Measurements from ENCODE around the gene AATK.

AATK gene

GRCh38 chr17:81181811-81182185, 15.8 kb upstream of the AATK start:
- no peak for DNase-seq (ENCODE audit: low read depth in 4 of 4, low spot score in 1 of 4)

- no peak for DNase-seq (ENCODE audit: low read depth in 4 of 4, low spot score in 1 of 4)
Observed at GRCh38 chr17:81180836-81181810, 15.1 kb upstream of the AATK start.

GRCh38 chr17:81179861-81180260, 13.8 kb upstream of the AATK start:
- no peak for DNase-seq (ENCODE audit: low read depth in 4 of 4, low spot score in 1 of 4)

- DNase-seq (ENCODE audit: low read depth in 4 of 4, low spot score in 1 of 4), result no peak
Observed at GRCh38 chr17:81179220-81179619, 13.2 kb upstream of the AATK start.

GRCh38 chr17:81178136-81179091, 12.4 kb upstream of the AATK start:
- no peak for DNase-seq (ENCODE audit: low read depth in 4 of 4, low spot score in 1 of 4)

- DNase-seq (ENCODE audit: low read depth in 4 of 4, low spot score in 1 of 4), result no peak
Observed at GRCh38 chr17:81176666-81177065, 10.6 kb upstream of the AATK start.

GRCh38 chr17:81173762-81174155, 7.7 kb upstream of the AATK start:
- DNase-seq (ENCODE audit: low read depth in 4 of 4, low spot score in 1 of 4), result no peak

GRCh38 chr17:81173052-81173761, 7.2 kb upstream of the AATK start:
- no peak for DNase-seq (ENCODE audit: low read depth in 4 of 4, low spot score in 1 of 4)

GRCh38 chr17:81171941-81172340, 5.9 kb upstream of the AATK start:
- DNase-seq (ENCODE audit: low read depth in 4 of 4, low spot score in 1 of 4), result no peak

GRCh38 chr17:81170727-81171494, 4.9 kb upstream of the AATK start:
- no peak for DNase-seq (ENCODE audit: low read depth in 4 of 4, low spot score in 1 of 4)

GRCh38 chr17:81169870-81170309, 3.9 kb upstream of the AATK start:
- DNase-seq (ENCODE audit: low read depth in 4 of 4, low spot score in 1 of 4), result no peak

GRCh38 chr17:81167638-81168037, 1.6 kb upstream of the AATK start:
- no peak for DNase-seq (ENCODE audit: low read depth in 4 of 4, low spot score in 1 of 4)

GRCh38 chr17:81167194-81167524, 1.1 kb upstream of the AATK start:
- DNase-seq (ENCODE audit: low read depth in 4 of 4, low spot score in 1 of 4), result no peak

- no peak for DNase-seq (ENCODE audit: low read depth in 4 of 4, low spot score in 1 of 4)
Observed at GRCh38 chr17:81165246-81166032, 582 bp downstream of the AATK start, which contains the start of gene PVALEF. Gene PVALEF, plus strand, starts transcription at chr17:81165507. Its CDS starts 15,720 bp downstream, at chr17:81181227.

- DNase-seq (ENCODE audit: low read depth in 4 of 4, low spot score in 1 of 4), result no peak
Observed at GRCh38 chr17:81164371-81165245, 1.4 kb downstream of the AATK start.

- DNase-seq (ENCODE audit: low read depth in 4 of 4, low spot score in 1 of 4), result no peak
Observed at GRCh38 chr17:81163703-81164370, 2.2 kb downstream of the AATK start.

GRCh38 chr17:81163051-81163695, 2.8 kb downstream of the AATK start:
- DNase-seq (ENCODE audit: low read depth in 4 of 4, low spot score in 1 of 4), result no peak

GRCh38 chr17:81162491-81162890, 3.5 kb downstream of the AATK start:
- no peak for DNase-seq (ENCODE audit: low read depth in 4 of 4, low spot score in 1 of 4)

Measured in stimulated activated CD4-positive, alpha-beta T cell treated with anti-CD3 and anti-CD28 coated beads, Interleukin-1b, Interleukin-23, amount 100 ng/mL, for 24 hours (primary cell).